Frontal cortex (tissue), 4 donors: ENCODE results near the gene PAN3. TPM values are rescaled to one million over a fixed set of nuclear protein-coding genes. Genes with fewer than 3 reads are reported as not detected.

Experiments
- DNase-seq, 2 donors: peaks; one replicate each; pipeline ENCODE4 v3.0.0; 2012; ENCODE audit warnings: low spot score in 2 of 2
- FAIRE-seq: peaks from 2 replicates; lab custom pipeline; 2012; peaks lifted over from hg19 to GRCh38; lab: Jason Lieb, UNC
- total RNA-seq: library from RNA; depleted of rRNA; stranded (reverse); fragments of >200 nt; gene quantifications from one replicate; pipeline ENCODE4 v1.2.3, GENCODE V29; 2014
- donor health status: control.
- donor health status: control.
- donor health status: control.

PAN3 gene
- total RNA-seq, 1 donor from 2014 or later = 41.6 TPM

- DNase-seq (no peak), FAIRE-seq (no peak)
These were observed 144.1 kb downstream of the PAN3 start for GRCh38 chr13:28282451-28282850.

- no peak for DNase-seq
- no peak for FAIRE-seq
These were observed 145.3 kb downstream of the PAN3 start for GRCh38 chr13:28283600-28283999.

- no peak for FAIRE-seq
- no peak for DNase-seq
These were observed 147.9 kb downstream of the PAN3 start for GRCh38 chr13:28286263-28286662.

- no peak for FAIRE-seq
- DNase-seq = no peak
These were observed 159.0 kb downstream of the PAN3 start for GRCh38 chr13:28297341-28297740.

- DNase-seq (no peak), FAIRE-seq (no peak)
These were observed 161.6 kb downstream of the PAN3 start for GRCh38 chr13:28299916-28300315.

GRCh38 chr13:28301839-28302238 lies 163.5 kb downstream of the PAN3 start:
- FAIRE-seq = no peak
- no peak for DNase-seq

- DNase-seq (no peak), FAIRE-seq (no peak)
These were observed 168.0 kb downstream of the PAN3 start for GRCh38 chr13:28306325-28306724.

GRCh38 chr13:28313579-28313978 lies 175.2 kb downstream of the PAN3 start:
- FAIRE-seq (no peak), DNase-seq (no peak)

GRCh38 chr13:28314879-28315278 lies 176.5 kb downstream of the PAN3 start:
- DNase-seq (no peak), FAIRE-seq (no peak)

- FAIRE-seq (no peak), DNase-seq (no peak)
These were observed 177.8 kb downstream of the PAN3 start for GRCh38 chr13:28316129-28316528.

GRCh38 chr13:28316836-28317235 lies 178.5 kb downstream of the PAN3 start:
- FAIRE-seq (no peak), DNase-seq (no peak)

- DNase-seq (no peak), FAIRE-seq (no peak)
These were observed 180.2 kb downstream of the PAN3 start for GRCh38 chr13:28318496-28318895.

GRCh38 chr13:28319528-28319927 lies 181.2 kb downstream of the PAN3 start:
- no peak for FAIRE-seq
- DNase-seq = no peak

- FAIRE-seq (no peak), DNase-seq (no peak)
These were observed 181.9 kb downstream of the PAN3 start for GRCh38 chr13:28320209-28320608.

- FAIRE-seq = no peak
These were observed 182.7 kb downstream of the PAN3 start for GRCh38 chr13:28320884-28321574.

GRCh38 chr13:28321756-28322155 lies 183.4 kb downstream of the PAN3 start:
- no peak for FAIRE-seq
- no peak for DNase-seq

More at GRCh38 chr13:28320884-28321574, 182.7 kb downstream of the PAN3 start:
- DNase-seq = no peak

GRCh38 chr13:28322256-28322905 lies 184.0 kb downstream of the PAN3 start:
- DNase-seq = no peak
- no peak for FAIRE-seq

GRCh38 chr13:28324181-28324789 lies 185.9 kb downstream of the PAN3 start:
- FAIRE-seq = no peak

GRCh38 chr13:28325022-28325421 lies 186.7 kb downstream of the PAN3 start:
- no peak for FAIRE-seq

More at GRCh38 chr13:28324181-28324789, 185.9 kb downstream of the PAN3 start:
- peak; percentile 36 to 58 for DNase-seq

GRCh38 chr13:28326056-28326455 lies 187.7 kb downstream of the PAN3 start:
- FAIRE-seq (no peak), DNase-seq (no peak)

More at GRCh38 chr13:28325022-28325421, 186.7 kb downstream of the PAN3 start:
- DNase-seq = no peak
